SK-MEL-5 (cell line): ENCODE data around the gene STPG3. TPM values are rescaled to one million over a fixed set of nuclear protein-coding genes. Genes with fewer than 3 reads are reported as not detected.
"Not testable (repeated sequence)": the region's sequence is repeated elsewhere in the genome, so short reads cannot be mapped to it uniquely, and the experiment has no call there.

Source experiments
- DNase-seq: peaks from one replicate; pipeline ENCODE4 v3.0.0-alpha.2; 2016; ENCODE audit warnings: low read depth, low spot score
- in situ Hi-C: cut with HindIII; loops from 2 replicates; pipeline ENCODE4 v1.10.0; 2016; ENCODE audit warnings: low sequenced_read_pairs, high pct_unique_total_duplicates, low pct_unique_long_range_greater_than_20kb
- total RNA-seq: library from RNA; depleted of rRNA; stranded (reverse); fragments of >200 nt; shearing (Covaris generic); gene quantifications from 2 replicates; pipeline ENCODE4 v1.2.3, GENCODE V29; 2014

Gene STPG3
- total RNA-seq, 1 experiment from 2014 or later, result not detected

DNA sequence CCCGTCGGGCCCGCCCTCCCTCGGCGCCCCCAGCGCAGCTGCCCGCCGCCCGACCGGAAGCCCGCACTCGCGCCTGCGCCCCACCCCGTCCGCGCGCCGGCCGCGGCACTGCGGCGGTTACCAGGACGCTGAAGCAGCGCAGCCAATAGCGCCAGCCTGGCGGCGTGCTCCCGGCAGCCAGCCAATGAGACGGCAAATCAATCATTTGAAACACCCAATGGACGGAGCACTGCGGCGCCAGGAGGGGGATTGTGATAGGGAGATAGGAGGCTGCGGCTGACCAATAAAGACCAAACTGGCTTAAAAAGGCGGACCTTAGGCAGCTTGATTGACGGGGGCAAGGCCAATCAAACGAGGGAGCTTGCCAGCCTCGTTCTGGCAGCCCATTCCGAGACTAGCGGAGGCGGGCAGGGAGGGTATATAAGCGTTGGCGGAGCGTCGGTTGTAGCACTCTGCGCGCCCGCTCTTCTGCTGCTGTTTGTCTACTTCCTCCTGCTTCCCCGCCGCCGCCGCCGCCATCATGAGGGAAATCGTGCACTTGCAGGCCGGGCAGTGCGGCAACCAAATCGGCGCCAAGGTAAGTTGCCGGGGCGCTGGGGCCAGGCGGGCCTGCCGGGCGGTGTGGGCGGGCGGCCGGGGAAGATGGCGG is 10.1 kb upstream of the STPG3 start, which contains the start of gene TUBB4B:
Gene TUBB4B, plus strand, starts transcription at position 447 of the 649 bp plus-strand sequence. Its CDS starts 74 bp downstream, at position 521.
- DNase-seq, result peak; percentile 100
- in situ Hi-C loops, result no loop called here

DNA sequence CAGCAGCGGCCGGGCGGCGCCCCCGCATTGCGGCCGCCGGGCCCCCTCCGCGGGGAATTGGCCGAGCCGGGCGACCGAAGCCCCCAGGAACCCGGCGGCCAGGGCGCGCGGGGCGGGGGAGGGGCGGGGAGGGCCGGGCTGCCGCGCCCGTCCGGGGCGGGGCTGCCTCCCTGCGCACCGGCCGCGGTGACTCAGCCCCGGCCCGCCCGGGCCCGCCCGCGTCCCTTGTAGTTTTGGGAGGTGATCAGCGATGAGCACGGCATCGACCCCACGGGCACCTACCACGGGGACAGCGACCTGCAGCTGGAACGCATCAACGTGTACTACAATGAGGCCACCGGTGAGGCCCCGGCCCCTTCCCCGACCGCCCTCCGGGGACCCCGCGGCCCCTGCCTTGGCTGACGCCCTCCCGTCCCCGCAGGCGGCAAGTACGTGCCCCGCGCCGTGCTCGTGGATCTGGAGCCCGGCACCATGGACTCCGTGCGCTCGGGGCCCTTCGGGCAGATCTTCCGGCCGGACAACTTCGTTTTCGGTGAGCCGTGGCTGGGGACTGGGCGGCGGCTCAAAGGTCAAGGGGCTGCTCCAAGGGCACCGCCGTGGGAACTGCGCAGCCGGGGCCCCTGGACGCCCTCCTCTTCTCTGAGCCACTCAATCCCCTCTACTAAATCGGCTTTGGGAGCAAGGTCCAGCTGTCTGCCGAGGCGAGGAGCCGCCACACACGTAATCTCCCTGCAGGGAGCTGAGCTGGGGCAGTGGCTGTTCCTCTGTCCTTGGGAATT is 9.4 kb upstream of the STPG3 start:
- in situ Hi-C loops, result no loop called here
- no peak for DNase-seq

DNA sequence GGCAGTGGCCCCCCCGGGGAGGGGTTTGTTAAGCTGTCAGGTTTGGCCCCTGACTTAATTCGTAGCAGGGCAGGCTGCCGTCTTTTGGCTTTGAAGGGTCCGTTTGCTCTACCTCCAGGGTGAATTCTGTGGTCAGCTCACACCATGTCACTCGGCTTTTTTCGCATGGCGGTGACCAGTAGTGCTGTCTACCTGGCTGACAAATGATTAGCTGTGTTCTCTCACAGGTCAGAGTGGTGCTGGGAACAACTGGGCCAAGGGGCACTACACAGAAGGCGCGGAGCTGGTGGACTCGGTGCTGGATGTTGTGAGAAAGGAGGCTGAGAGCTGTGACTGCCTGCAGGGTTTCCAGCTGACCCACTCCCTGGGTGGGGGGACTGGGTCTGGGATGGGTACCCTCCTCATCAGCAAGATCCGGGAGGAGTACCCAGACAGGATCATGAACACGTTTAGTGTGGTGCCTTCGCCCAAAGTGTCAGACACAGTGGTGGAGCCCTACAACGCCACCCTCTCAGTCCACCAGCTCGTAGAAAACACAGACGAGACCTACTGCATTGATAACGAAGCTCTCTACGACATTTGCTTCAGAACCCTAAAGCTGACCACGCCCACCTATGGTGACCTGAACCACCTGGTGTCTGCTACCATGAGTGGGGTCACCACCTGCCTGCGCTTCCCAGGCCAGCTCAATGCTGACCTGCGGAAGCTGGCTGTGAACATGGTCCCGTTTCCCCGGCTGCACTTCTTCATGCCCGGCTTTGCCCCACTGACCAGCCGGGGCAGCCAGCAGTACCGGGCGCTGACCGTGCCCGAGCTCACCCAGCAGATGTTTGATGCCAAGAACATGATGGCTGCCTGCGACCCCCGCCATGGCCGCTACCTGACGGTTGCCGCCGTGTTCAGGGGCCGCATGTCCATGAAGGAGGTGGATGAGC is 8.6 kb upstream of the STPG3 start:
- in situ Hi-C loops, result no loop called here
- DNase-seq, result no peak

DNA sequence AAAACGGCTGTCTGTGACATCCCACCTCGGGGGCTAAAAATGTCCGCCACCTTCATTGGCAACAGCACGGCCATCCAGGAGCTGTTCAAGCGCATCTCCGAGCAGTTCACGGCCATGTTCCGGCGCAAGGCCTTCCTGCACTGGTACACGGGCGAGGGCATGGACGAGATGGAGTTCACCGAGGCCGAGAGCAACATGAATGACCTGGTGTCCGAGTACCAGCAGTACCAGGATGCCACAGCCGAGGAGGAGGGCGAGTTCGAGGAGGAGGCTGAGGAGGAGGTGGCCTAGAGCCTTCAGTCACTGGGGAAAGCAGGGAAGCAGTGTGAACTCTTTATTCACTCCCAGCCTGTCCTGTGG is 7.8 kb upstream of the STPG3 start:
- in situ Hi-C loops, DNase-seq: not testable (repeated sequence)

DNA sequence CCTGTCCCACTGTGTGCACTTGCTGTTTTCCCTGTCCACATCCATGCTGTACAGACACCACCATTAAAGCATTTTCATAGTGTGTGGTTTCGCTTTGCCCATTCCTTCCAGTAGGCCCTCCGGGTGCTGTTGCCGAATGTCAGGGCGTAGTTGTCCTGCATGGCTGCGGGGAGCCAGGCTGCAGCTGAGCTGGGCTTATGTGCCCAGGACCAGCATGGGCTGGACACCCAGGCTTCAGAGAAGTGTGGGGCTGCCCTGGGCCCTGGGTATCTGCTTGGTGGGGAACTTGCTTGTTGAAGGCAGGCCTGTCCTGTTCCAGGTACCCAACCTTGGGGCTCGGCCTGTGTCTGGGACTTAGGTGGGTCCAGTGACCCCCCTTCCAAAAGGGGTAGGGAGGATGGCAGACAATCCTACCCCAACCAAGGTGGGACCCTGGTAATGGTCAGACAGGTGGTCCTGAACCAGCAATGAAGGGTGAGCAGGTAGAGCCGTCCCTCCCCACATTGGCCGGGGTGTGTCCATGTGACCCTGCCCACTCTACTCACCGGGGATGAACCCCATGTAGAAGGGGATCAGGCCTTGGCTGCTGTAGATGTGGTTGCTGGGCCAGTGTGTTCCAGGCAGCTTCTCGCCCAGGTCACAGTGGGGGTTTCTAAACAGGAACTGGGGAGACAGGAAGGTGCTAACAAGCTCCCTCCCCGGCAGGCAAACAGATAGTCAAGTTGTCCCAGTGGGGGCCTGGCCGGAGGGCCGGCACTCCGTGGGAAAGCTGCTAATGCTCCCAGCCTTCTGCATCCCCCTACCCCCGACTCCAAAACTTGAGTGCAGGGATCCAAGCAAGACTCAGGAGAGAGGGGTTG is 7.2 kb upstream of the STPG3 start:
- in situ Hi-C loops, result no loop called here
- no peak for DNase-seq

DNA sequence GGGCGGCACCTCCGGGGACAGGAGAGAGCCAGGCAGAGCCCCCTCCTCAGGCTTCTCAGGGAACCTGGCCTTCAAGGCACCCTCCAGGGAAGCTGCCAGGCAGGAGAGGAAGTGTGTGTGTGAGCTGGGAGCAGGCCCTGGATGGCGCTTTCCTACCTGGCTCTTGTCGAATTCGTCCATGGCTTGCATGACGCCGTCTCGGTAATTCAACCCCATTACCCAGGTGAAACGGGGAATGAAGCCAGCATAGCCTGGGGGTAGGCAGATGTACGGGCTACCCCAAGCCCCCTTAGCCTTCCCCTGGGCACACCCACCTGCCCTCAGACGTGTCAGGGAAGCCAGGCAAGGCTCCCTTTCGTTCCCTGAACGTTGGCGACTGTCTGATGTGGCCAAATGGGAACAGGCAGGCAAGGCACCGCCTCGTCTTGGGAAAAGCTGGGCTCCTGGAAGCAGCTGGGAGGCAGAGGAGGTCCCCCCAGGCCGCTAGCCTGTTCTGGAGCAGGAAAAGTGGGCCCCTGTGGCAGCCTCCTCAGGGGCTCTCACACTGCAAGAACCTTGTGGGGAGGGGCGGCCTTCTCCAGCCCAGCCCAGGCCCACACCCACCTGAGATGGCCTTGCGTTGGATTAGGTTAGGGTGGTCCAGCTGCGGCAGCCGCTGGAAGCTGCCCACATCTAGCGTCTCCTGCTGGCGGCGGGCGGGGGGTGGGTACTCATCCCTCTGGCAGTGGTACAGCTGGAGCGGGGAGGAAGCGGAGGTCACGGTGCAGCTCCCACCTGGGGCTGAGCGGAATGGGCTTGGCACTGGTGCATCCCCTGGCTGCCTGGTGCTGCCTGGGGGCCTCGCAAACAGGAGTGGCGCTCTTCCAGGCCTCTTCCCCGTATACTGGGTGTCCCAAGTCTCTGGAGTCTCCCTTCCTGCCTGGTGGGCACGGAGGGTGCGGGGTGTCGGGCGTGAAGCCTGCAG is 6.3 kb upstream of the STPG3 start:
- no peak for DNase-seq
- in situ Hi-C loops, result no loop called here

DNA sequence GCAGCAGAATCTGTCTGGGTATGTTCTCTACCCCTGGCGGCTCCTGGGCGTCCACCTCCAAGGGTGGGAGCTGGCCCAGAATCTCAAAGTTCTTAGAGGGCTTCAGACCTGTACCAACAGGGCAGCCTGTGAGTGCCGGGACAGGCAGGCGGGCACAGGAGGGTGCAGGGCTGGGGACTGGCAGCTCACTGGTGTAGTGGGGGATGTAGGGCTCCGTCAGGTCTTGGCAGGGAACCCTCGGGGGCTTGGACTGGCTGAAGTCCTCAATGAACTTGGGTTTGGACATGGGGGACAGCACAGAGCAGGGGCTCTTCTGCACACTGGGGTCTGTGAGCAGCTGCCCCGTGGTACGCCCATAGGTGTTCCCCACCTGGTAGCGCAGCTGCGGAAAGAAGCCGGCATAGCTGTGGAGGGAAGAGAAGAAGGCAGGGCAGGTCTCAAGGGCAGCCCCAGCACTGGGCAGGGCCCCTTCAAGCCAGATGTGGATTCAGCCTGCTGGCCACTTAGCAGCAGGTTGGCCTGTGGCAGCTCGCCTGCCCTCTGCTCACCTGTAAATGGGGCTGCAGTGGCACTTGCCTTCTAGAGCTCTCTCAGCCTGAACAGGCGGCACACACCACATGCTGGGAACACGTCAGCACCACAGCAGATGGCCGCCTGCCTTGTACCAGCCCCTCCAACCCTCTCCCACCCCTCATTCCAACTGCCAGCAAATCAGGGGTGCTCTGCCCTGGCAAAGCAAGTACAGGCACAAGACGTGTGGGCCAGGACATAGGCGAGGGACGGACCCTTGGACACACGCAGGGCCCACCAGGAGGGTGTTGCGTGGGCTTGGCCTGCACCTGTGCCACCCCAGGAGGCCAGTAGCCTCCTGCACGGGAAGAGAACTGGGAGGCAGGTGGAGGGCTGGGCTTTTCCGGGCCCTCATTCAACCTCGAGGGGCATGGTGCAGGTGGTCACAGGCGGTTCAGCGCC is 5.3 kb upstream of the STPG3 start:
- DNase-seq, result no peak
- in situ Hi-C loops, result no loop called here

DNA sequence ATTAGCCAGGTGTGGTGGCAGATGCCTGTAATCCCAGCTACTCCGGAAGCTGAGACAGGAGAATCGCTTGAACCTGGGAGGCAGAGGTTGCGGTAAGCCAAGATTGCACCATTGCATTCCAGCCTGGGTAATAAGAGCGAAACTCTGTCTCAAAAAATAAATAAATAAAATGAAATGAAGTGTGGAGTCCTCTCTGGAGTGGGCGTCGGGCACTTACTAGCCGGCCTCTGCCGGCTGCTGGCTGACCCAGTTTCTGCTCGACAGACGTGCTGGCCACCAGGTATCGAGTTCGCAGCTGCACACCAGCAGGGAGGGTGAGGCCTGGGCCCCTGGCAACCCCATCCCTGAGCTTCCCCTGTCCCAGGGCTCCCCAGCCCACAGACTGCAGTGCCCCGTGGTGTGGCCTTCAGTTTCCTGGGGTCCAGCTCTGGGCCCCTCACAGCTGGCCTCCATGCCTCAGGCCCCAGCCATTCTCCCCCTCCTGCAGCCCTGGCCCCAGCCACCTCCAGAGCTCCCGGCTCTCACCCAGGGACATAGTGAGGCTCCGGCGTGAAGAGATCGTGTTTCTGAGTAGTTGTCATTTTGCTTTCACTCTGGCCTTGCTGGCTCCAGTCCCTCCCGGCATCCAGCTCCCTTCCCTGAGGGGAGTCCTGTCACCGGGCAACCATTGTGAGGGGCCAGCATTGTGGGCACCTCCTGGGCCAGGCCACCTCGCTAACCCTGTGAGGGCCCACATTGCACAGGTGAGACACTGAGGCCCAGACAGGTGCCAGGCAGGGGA is 3.8 kb upstream of the STPG3 start:
- in situ Hi-C loops, result no loop called here

DNA sequence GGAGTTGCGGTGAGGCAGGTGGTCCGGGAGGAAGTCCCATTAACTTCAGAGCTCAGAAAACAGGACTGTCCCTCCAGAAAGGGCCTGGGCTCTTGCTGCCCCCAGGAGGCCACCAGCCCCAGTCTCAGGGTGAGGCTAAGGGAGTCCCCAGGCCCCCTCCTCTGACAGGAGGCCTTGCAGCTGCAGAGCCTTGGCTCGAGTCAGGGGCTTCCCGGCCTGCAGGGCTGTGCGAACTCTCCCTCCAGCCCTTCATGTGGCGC is 3.2 kb upstream of the STPG3 start:
- no peak for DNase-seq
- in situ Hi-C loops, result no loop called here

More for the DNA sequence above, 3.8 kb upstream of the STPG3 start:
- no peak for DNase-seq

DNA sequence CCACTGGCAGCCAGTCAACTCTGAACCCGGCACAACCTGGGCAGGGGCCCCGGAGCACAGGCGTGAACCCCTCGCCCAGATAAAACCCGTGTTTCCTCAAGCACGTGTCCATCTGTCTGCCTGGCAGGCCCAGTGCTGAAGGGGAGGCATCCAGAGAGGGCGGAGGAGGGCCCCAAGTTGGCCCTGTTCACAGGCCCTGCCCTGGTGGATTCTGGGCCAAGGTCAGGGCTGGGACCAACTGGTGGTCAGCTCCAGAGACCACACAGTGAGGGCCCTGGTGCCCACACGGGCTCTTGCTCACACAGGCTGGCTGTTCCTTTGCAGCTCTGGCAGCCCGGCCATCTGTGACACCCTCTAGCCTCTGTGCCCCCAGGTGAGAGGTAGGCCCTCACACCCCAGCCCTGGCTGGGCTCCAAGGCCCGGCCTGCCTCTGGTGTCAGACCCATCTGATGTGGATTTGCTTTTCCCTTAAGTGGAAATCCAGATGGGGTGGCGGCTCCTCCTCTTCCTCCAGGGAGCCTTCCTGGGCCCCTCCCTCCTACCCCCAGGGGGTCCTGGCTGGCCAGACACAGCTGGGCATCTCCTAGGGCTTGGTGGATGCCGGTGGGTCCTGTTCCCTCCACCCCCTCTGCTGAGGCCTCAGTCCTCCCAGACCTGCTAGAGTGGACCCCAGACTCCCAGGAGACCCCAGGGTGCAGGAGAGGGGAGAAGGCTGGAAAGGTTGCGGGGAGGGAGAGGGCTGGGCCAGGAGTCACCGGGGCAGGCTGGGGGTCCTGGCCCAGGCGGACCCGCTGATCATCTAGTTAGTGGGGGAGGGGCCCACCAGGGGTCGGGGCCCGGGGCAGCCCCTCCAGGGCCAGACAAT is 525 bp upstream of the STPG3 start:
- DNase-seq, result no peak
- in situ Hi-C loops, result no loop called here

DNA sequence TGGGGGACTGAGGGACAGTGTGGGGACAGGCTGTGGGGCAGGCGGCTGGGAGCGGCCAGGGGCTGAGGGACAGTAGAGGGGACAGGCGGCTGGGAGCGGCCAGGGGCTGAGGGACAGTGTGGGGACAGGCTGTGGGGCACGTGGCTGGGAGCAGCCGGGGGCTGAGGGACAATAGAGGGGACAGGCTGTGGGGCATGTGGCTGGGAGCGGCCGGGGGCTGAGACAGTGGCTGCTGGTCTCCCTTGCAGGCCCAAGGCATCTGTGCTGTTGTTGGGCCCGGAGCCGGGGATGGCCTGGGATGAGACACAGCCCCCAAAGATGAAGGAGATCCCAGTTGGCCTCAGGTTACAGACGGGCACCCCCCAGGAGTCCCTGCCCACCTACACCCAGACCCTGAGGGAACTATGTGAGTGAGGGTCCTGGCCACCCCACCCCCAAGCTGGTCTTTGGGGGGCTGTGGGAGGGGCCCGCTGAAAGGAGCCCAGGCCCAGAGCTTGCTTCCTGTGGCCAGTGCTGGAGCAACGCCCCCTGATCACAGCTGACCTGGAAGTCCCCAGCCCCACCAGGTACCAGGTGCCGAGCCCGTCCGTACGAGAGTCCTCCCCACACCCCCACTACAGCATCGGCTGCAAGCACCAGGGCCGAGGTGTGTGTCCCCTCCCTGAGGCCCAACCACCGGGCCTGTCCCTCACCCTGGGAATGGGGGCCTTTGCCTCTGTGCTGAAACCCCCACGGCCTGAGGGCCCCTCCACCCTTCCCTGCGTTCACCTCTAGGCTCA is 593 bp downstream of the STPG3 start:
- in situ Hi-C loops, result no loop called here
- DNase-seq, result no peak

DNA sequence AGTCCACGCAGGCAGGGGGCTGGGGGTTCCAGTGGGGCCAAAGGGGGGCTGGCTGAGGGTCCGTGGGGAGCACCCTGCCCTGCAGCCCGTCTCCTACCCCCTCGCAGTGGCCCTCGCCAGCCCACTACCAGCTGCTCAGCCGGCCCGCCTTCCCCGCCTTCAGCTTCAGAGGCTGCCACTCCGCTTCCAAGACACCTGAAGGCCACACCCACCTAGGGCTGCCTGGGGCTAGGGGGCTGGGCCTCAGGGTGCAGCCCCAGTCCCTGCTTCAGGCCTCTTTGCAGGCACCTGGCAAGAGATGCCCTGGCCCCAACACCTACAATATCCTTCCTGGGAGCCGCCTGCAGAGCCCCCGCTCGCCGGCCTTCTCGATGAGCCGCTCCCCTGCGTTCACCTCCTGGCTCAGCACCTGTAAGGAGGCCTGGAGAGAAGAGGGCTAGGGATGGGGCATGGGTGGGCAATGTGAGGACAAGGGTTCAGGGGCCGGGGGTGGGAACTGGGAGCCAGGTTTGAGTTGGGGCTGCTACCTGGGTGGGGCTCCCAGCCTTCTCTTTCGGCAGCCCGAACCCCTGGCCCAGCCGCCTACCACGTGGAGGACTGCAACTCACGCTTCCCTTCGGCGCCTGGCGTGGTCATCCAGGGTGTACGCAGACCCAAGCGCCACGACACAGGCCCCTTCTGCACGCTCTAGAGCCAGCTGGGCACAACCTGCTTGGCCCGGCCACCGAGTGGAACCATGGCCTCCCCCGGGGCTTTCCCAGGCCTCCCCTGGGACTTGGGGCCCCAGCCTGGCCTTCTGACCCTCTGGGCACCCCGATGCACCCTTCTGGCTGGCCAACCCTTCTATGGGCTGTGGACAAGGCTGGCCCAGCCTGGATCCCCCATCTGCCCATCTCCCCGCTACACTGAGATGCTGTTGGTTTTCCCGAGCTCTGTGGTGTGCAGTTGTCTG is 1.7 kb downstream of the STPG3 start:
- no peak for DNase-seq
- in situ Hi-C loops, result no loop called here
